Activated CD8-positive, alpha-beta memory T cell treated with anti-CD3 and anti-CD28 coated beads, Interleukin-2, amount 10 ng/mL, durations not matched to agents 7 days and 5 days (primary cell): ENCODE data around the gene ZNF573. TPM values are rescaled to one million over a fixed set of nuclear protein-coding genes. Genes with fewer than 3 reads are reported as not detected.
A peak's percentile ranks its signal among the peaks of the same experiment; 100 is the strongest.

Experiments used
- ATAC-seq: fragments of 150-1000 bp; cut with Tn5 transposase; one replicate; pipeline ENCODE4 v1.10.0; 2021; ENCODE audit warnings: moderate library complexity
- CTCF ChIA-PET: fragments of 350-600 bp; sonication (Branson Sonifier 250); formaldehyde crosslinking; loops from one replicate; lab custom pipeline; 2021; ENCODE audit warnings: antibody characterized with exemption; lab: Charles Lee
- DNase-seq: peaks from one replicate; pipeline ENCODE4 v3.0.0-alpha.2; 2020
- H3K27ac Mint-ChIP-seq: one replicate; pipeline ENCODE4 v1.8.0; 2021; ENCODE audit warnings: mild to moderate bottlenecking, mixed read lengths
- H3K27me3 Mint-ChIP-seq: one replicate; pipeline ENCODE4 v1.8.0; 2021; ENCODE audit warnings: mixed read lengths
- H3K36me3 Mint-ChIP-seq: one replicate; pipeline ENCODE4 v1.8.0; 2021; ENCODE audit warnings: mild to moderate bottlenecking, mixed read lengths
- H3K4me1 Mint-ChIP-seq: one replicate; pipeline ENCODE4 v1.8.0; 2021; ENCODE audit warnings: mixed read lengths
- H3K4me3 Mint-ChIP-seq: one replicate; pipeline ENCODE4 v1.8.0; 2021; ENCODE audit warnings: mild to moderate bottlenecking, moderate library complexity, mixed read lengths
- H3K9me3 Mint-ChIP-seq: one replicate; pipeline ENCODE4 v1.8.0; 2022; ENCODE audit warnings: low read depth, mixed read lengths
- total RNA-seq, 2 experiments: library from RNA; stranded (reverse); gene quantifications; one replicate each; pipeline ENCODE4 v1.2.3, GENCODE V29; 2021

ZNF573 gene
- total RNA-seq, 2 experiments from 2014 or later = 7.1 TPM

- Mint-ChIP-seq H3K27ac (peak overlapping the region; percentile 88), H3K27me3 (no peaks in the 10 kb centered on the region), H3K4me3 (peak overlapping the region; percentile 88), H3K36me3 (peaks cover 26% of the 10 kb centered on the region), H3K9me3 (peaks cover 6% of the 10 kb centered on the region), H3K4me1 (peaks cover 12% of the 10 kb centered on the region)
- DNase-seq = no peak
- no peak for ATAC-seq
- CTCF ChIA-PET = interaction anchor here (0.6 to 0.7 kb wide), 2 partner anchors 45 to 56 kb away, joined by 3 read pairs; no protein-coding TSS in a partner anchor
Observed at GRCh38 chr19:37719927-37720265, 59.5 kb downstream of the ZNF573 start.

- H3K27ac Mint-ChIP-seq = peak within 1 kb of the TSS; percentile 88
- peak within 1 kb of the TSS; percentile 88 for H3K4me3 Mint-ChIP-seq
- peaks cover 12% of the 10 kb centered on the region for H3K4me1 Mint-ChIP-seq
- peaks cover 6% of the 10 kb centered on the region for H3K9me3 Mint-ChIP-seq
- ATAC-seq (peak; percentile 97), DNase-seq (peak; percentile 92)
- CTCF ChIA-PET = interaction anchor here (0.6 to 0.7 kb wide), 2 partner anchors 45 to 57 kb away, joined by 3 read pairs; no protein-coding TSS in a partner anchor
- no peaks in the 10 kb centered on the region for H3K27me3 Mint-ChIP-seq
- peaks cover 31% of the 10 kb centered on the region for H3K36me3 Mint-ChIP-seq
Observed at GRCh38 chr19:37719111-37719926, 60.1 kb downstream of the ZNF573 start, which contains the start of gene ZNF607. Gene ZNF607, minus strand, starts transcription at chr19:37719761. Its CDS starts 8,143 bp downstream, at chr19:37711618.

- Mint-ChIP-seq H3K4me3 (peak overlapping the region; percentile 88), H3K36me3 (peaks cover 35% of the 10 kb centered on the region), H3K27me3 (no peaks in the 10 kb centered on the region), H3K27ac (peak overlapping the region; percentile 18), H3K4me1 (peaks cover 12% of the 10 kb centered on the region), H3K9me3 (peaks cover 2% of the 10 kb centered on the region)
- CTCF ChIA-PET = no interaction called here
- ATAC-seq (no peak), DNase-seq (no peak)
Observed at GRCh38 chr19:37718304-37718703, 61.1 kb downstream of the ZNF573 start.

GRCh38 chr19:37716140-37716539 lies 63.2 kb downstream of the ZNF573 start:
- Mint-ChIP-seq H3K4me3 (no peak overlapping the region), H3K4me1 (peaks cover 12% of the 10 kb centered on the region), H3K9me3 (peaks cover 5% of the 10 kb centered on the region), H3K36me3 (peaks cover 48% of the 10 kb centered on the region), H3K27me3 (no peaks in the 10 kb centered on the region), H3K27ac (no peak overlapping the region)
- no peak for DNase-seq
- no peak for ATAC-seq
- CTCF ChIA-PET = no interaction called here

- H3K4me3 Mint-ChIP-seq = no peak overlapping the region
- H3K27ac Mint-ChIP-seq = no peak overlapping the region
- H3K27me3 Mint-ChIP-seq = no peaks in the 10 kb centered on the region
- H3K4me1 Mint-ChIP-seq = no peaks in the 10 kb centered on the region
- DNase-seq = no peak
- peaks cover 24% of the 10 kb centered on the region for H3K9me3 Mint-ChIP-seq
- peaks cover 75% of the 10 kb centered on the region for H3K36me3 Mint-ChIP-seq
- ATAC-seq = no peak
- CTCF ChIA-PET = interaction anchor here (0.6 kb wide), 1 partner anchor 42 kb away, joined by 3 read pairs; no protein-coding TSS in a partner anchor
Observed at GRCh38 chr19:37706052-37706605, 73.3 kb downstream of the ZNF573 start.

- H3K4me3 Mint-ChIP-seq = no peak overlapping the region
- DNase-seq (no peak), ATAC-seq (no peak)
- CTCF ChIA-PET = no interaction called here
- H3K4me1 Mint-ChIP-seq = no peaks in the 10 kb centered on the region
- peaks cover 63% of the 10 kb centered on the region for H3K36me3 Mint-ChIP-seq
- H3K9me3 Mint-ChIP-seq = peaks cover 52% of the 10 kb centered on the region
- H3K27ac Mint-ChIP-seq = no peak overlapping the region
- no peaks in the 10 kb centered on the region for H3K27me3 Mint-ChIP-seq
Observed at GRCh38 chr19:37699057-37699456, 80.3 kb downstream of the ZNF573 start.

- Mint-ChIP-seq H3K27ac (no peak overlapping the region), H3K36me3 (peaks cover 60% of the 10 kb centered on the region), H3K4me3 (no peak overlapping the region), H3K4me1 (peaks cover 2% of the 10 kb centered on the region), H3K27me3 (no peaks in the 10 kb centered on the region), H3K9me3 (peaks cover 48% of the 10 kb centered on the region)
- DNase-seq = no peak
- no peak for ATAC-seq
- CTCF ChIA-PET = no interaction called here
Observed at GRCh38 chr19:37698216-37698615, 81.2 kb downstream of the ZNF573 start.

GRCh38 chr19:37695144-37695899 lies 84.1 kb downstream of the ZNF573 start:
- Mint-ChIP-seq H3K4me3 (no peak overlapping the region), H3K36me3 (peaks cover 46% of the 10 kb centered on the region), H3K9me3 (peaks cover 35% of the 10 kb centered on the region), H3K27me3 (no peaks in the 10 kb centered on the region), H3K4me1 (peaks cover 12% of the 10 kb centered on the region), H3K27ac (no peak overlapping the region)
- no peak for DNase-seq
- no peak for ATAC-seq
- CTCF ChIA-PET = no interaction called here

GRCh38 chr19:37692956-37693620 lies 86.3 kb downstream of the ZNF573 start:
- Mint-ChIP-seq H3K27ac (no peak overlapping the region), H3K4me3 (no peak overlapping the region), H3K36me3 (peaks cover 26% of the 10 kb centered on the region), H3K4me1 (peaks cover 12% of the 10 kb centered on the region), H3K27me3 (no peaks in the 10 kb centered on the region), H3K9me3 (peaks cover 16% of the 10 kb centered on the region)
- no peak for DNase-seq
- no peak for ATAC-seq
- CTCF ChIA-PET = no interaction called here

GRCh38 chr19:37691881-37692504 lies 87.4 kb downstream of the ZNF573 start:
- Mint-ChIP-seq H3K4me3 (peak overlapping the region; percentile 91), H3K9me3 (peaks cover 10% of the 10 kb centered on the region), H3K36me3 (peaks cover 17% of the 10 kb centered on the region), H3K27ac (peak overlapping the region; percentile 84), H3K27me3 (no peaks in the 10 kb centered on the region), H3K4me1 (peaks cover 12% of the 10 kb centered on the region)
- ATAC-seq (peak; percentile 94), DNase-seq (peak; percentile 89)
- CTCF ChIA-PET = no interaction called here
